ENCODE measurements around the gene CAPN13.

DNA sequence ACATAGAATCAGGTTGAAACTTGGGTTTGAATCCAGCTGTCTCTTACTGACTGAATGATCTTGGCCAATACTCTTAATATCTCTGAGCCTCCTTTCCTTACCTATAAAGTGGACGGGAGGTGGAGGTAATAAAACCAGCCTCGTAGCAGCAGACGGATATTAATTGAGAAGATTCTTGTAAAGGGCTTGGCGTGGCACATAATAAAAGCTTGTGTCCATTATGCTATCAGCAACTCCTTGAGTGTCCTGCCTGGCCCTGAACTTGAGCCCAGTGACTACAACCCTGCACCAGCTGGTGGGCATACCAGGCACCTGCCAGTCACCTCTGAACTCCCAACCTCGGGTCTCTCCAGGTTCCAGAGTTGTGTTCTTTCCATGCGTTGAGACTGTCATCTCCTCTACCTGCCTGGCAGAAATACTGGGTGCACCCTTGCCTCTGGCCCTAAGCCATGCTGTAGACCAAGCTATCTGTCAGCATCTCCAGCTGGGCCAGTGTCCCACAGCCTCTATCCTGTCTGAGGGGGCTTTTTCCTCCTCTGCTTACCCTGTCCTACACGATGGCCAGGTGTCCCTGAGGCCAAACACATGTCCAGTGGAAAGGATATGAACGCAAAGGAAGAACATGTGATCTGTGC lies 9.7 kb downstream of the CAPN13 start:
- TF ChIP-seq POLR2A (IDR thresholded peaks at IDR 0.05) (no peak), POLR2AphosphoS5 (IDR thresholded peaks at IDR 0.05) (no peak)
- TF ChIP-seq, protein P1, sequence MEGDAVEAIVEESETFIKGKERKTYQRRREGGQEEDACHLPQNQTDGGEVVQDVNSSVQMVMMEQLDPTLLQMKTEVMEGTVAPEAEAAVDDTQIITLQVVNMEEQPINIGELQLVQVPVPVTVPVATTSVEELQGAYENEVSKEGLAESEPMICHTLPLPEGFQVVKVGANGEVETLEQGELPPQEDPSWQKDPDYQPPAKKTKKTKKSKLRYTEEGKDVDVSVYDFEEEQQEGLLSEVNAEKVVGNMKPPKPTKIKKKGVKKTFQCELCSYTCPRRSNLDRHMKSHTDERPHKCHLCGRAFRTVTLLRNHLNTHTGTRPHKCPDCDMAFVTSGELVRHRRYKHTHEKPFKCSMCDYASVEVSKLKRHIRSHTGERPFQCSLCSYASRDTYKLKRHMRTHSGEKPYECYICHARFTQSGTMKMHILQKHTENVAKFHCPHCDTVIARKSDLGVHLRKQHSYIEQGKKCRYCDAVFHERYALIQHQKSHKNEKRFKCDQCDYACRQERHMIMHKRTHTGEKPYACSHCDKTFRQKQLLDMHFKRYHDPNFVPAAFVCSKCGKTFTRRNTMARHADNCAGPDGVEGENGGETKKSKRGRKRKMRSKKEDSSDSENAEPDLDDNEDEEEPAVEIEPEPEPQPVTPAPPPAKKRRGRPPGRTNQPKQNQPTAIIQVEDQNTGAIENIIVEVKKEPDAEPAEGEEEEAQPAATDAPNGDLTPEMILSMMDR (IDR thresholded peaks at IDR 0.05) = no peak

Measured in upper lobe of left lung (tissue), 4 donors.